ENCODE data around the gene FER. TPM values are rescaled to one million over a fixed set of nuclear protein-coding genes. Genes with fewer than 3 reads are reported as not detected.

Gene FER
- polyA plus RNA-seq, 1 donor from 2014 or later, result 8.5 TPM

DNA sequence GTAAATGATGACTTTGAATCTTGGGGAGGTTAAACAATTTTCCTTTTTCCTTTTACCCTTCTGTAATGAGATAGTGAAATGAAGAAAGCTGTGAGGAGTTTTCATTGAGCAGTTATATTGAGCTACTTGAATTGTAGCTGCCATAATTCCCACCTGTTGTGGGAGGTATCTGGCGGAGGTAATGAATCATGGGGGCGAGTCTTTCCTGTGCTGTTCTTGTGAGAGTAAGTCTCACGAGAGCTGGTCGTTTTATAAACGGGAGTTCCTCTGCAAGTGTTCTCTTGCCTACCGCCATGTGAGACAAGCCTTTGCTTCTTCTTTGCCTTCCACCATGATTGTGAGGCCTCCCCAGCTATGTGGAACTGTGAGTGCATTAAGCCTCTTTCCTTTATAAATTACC, 258.4 kb downstream of the FER start:
- Histone ChIP-seq H3K4me3 (ENCODE audit: low read length) (no peak overlapping the region), H3K9me3 (ENCODE audit: low read length) (no peaks in the 10 kb centered on the region), H3K9ac (ENCODE audit: low read length) (no peak overlapping the region), H3K36me3 (ENCODE audit: insufficient read depth, low read length) (no peaks in the 10 kb centered on the region), H4K20me1 (ENCODE audit: insufficient read depth) (no peaks in the 10 kb centered on the region), H3F3A (ENCODE audit: insufficient read depth, low read length, poor library complexity, severe bottlenecking) (no peaks in the 10 kb centered on the region), H3K4me2 (ENCODE audit: low read length) (no peak overlapping the region), H3K9me2 (ENCODE audit: insufficient read depth, low read length) (no peaks in the 10 kb centered on the region), H3K27me3 (ENCODE audit: insufficient read depth, low read depth, low read length) (no peaks in the 10 kb centered on the region), H3K27ac (ENCODE audit: low read length) (no peak overlapping the region), H3K79me2 (replicated peaks; ENCODE audit: insufficient read depth, low read length) (no peaks in the 10 kb centered on the region), H2AFZ (ENCODE audit: low read depth, low read length) (no peak overlapping the region)
- TF ChIP-seq, protein P1, sequence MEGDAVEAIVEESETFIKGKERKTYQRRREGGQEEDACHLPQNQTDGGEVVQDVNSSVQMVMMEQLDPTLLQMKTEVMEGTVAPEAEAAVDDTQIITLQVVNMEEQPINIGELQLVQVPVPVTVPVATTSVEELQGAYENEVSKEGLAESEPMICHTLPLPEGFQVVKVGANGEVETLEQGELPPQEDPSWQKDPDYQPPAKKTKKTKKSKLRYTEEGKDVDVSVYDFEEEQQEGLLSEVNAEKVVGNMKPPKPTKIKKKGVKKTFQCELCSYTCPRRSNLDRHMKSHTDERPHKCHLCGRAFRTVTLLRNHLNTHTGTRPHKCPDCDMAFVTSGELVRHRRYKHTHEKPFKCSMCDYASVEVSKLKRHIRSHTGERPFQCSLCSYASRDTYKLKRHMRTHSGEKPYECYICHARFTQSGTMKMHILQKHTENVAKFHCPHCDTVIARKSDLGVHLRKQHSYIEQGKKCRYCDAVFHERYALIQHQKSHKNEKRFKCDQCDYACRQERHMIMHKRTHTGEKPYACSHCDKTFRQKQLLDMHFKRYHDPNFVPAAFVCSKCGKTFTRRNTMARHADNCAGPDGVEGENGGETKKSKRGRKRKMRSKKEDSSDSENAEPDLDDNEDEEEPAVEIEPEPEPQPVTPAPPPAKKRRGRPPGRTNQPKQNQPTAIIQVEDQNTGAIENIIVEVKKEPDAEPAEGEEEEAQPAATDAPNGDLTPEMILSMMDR (IDR thresholded peaks at IDR 0.05; ENCODE audit: poor library complexity, severe bottlenecking), result no peak
- no peak for TF ChIP-seq TAF1 (IDR thresholded peaks at IDR 0.05; ENCODE audit: low read depth)
- TF ChIP-seq RAD21 (conservative IDR thresholded peaks at IDR 0.05), result no peak
- no peak for TF ChIP-seq SMC3 (conservative IDR thresholded peaks at IDR 0.05; ENCODE audit: poor library complexity)
- TF ChIP-seq EZH2 (IDR thresholded peaks at IDR 0.05; ENCODE audit: borderline replicate concordance, insufficient read depth, low read length, poor library complexity, severe bottlenecking), result no peak
- no peak for TF ChIP-seq POLR2AphosphoS5 (IDR thresholded peaks at IDR 0.05)
- TF ChIP-seq, protein P2, sequence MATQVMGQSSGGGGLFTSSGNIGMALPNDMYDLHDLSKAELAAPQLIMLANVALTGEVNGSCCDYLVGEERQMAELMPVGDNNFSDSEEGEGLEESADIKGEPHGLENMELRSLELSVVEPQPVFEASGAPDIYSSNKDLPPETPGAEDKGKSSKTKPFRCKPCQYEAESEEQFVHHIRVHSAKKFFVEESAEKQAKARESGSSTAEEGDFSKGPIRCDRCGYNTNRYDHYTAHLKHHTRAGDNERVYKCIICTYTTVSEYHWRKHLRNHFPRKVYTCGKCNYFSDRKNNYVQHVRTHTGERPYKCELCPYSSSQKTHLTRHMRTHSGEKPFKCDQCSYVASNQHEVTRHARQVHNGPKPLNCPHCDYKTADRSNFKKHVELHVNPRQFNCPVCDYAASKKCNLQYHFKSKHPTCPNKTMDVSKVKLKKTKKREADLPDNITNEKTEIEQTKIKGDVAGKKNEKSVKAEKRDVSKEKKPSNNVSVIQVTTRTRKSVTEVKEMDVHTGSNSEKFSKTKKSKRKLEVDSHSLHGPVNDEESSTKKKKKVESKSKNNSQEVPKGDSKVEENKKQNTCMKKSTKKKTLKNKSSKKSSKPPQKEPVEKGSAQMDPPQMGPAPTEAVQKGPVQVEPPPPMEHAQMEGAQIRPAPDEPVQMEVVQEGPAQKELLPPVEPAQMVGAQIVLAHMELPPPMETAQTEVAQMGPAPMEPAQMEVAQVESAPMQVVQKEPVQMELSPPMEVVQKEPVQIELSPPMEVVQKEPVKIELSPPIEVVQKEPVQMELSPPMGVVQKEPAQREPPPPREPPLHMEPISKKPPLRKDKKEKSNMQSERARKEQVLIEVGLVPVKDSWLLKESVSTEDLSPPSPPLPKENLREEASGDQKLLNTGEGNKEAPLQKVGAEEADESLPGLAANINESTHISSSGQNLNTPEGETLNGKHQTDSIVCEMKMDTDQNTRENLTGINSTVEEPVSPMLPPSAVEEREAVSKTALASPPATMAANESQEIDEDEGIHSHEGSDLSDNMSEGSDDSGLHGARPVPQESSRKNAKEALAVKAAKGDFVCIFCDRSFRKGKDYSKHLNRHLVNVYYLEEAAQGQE (IDR thresholded peaks at IDR 0.05; ENCODE audit: borderline replicate concordance), result no peak
- TF ChIP-seq EP300 (conservative IDR thresholded peaks at IDR 0.05; ENCODE audit: poor library complexity, severe bottlenecking), result no peak
- TF ChIP-seq MXI1 (conservative IDR thresholded peaks at IDR 0.05; ENCODE audit: poor library complexity, severe bottlenecking), result no peak

DNA sequence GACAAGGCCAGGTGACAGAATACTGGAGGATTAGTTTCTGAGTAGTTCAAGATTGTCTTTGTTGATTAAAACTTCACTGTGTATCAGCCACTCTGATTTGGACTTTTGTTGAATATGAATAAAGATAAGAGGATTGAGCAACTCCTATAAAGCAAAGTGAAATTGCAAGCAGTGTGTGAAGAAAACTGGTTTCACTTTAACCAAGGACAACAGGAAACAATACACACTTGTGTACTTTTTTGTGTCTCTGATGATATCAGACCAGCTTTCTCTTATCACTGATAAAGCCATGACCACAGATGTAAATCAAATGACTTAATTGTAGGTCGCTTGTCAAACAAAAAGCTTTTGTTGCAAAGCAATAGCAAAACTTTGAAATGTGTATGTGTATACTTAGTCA, 268.6 kb downstream of the FER start:
- Histone ChIP-seq H3K27ac (ENCODE audit: low read length) (no peak overlapping the region), H3K79me2 (replicated peaks; ENCODE audit: insufficient read depth, low read length) (no peaks in the 10 kb centered on the region), H2AFZ (ENCODE audit: low read depth, low read length) (no peak overlapping the region), H3K9me3 (ENCODE audit: low read length) (no peaks in the 10 kb centered on the region), H4K20me1 (ENCODE audit: insufficient read depth) (no peaks in the 10 kb centered on the region), H3K27me3 (ENCODE audit: insufficient read depth, low read depth, low read length) (no peaks in the 10 kb centered on the region), H3K9me2 (ENCODE audit: insufficient read depth, low read length) (no peaks in the 10 kb centered on the region), H3F3A (ENCODE audit: insufficient read depth, low read length, poor library complexity, severe bottlenecking) (no peaks in the 10 kb centered on the region), H3K9ac (ENCODE audit: low read length) (no peak overlapping the region), H3K36me3 (ENCODE audit: insufficient read depth, low read length) (no peaks in the 10 kb centered on the region), H3K4me2 (ENCODE audit: low read length) (no peak overlapping the region), H3K4me3 (ENCODE audit: low read length) (no peak overlapping the region)
- TF ChIP-seq EZH2 (IDR thresholded peaks at IDR 0.05; ENCODE audit: borderline replicate concordance, insufficient read depth, low read length, poor library complexity, severe bottlenecking) (no peak), POLR2AphosphoS5 (IDR thresholded peaks at IDR 0.05) (no peak), MXI1 (conservative IDR thresholded peaks at IDR 0.05; ENCODE audit: poor library complexity, severe bottlenecking) (no peak)

DNA sequence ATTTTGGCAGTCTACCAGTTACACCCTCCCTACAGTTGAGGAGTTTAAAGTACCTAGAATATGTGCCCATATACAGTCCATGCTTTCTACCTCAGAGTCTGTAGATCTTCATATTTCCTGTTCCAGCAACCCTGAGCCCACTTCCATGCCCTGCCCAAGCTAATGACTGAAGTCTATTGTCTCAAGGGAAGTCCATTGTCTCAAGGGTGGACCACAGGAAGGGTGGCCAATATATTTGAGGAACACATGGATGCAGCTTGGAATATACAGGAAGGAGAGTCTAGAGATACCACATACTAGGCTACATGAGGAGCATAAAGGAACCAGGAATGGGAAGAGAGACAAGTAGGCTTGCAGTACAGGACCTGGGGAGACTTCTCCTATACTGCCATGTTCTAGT, 274.4 kb downstream of the FER start:
- no peak overlapping the region for H2AFZ ChIP-seq (ENCODE audit: low read depth, low read length)
- H4K20me1 ChIP-seq (ENCODE audit: insufficient read depth), result no peaks in the 10 kb centered on the region
- no peak overlapping the region for H3K4me2 ChIP-seq (ENCODE audit: low read length)
- no peak overlapping the region for H3K27ac ChIP-seq (ENCODE audit: low read length)
- H3K9me3 ChIP-seq (ENCODE audit: low read length), result no peaks in the 10 kb centered on the region
- H3K27me3 ChIP-seq (ENCODE audit: insufficient read depth, low read depth, low read length), result no peaks in the 10 kb centered on the region
- no peak for TF ChIP-seq POLR2AphosphoS5 (IDR thresholded peaks at IDR 0.05)
- no peak for TF ChIP-seq RAD21 (conservative IDR thresholded peaks at IDR 0.05)
- TF ChIP-seq EP300 (conservative IDR thresholded peaks at IDR 0.05; ENCODE audit: poor library complexity, severe bottlenecking), result no peak
- no peak for TF ChIP-seq SMC3 (conservative IDR thresholded peaks at IDR 0.05; ENCODE audit: poor library complexity)
- no peak for TF ChIP-seq TAF1 (IDR thresholded peaks at IDR 0.05; ENCODE audit: low read depth)
- TF ChIP-seq EZH2 (IDR thresholded peaks at IDR 0.05; ENCODE audit: borderline replicate concordance, insufficient read depth, low read length, poor library complexity, severe bottlenecking), result no peak
- TF ChIP-seq, protein P2 (IDR thresholded peaks at IDR 0.05; ENCODE audit: borderline replicate concordance), result no peak
- TF ChIP-seq, protein P1 (IDR thresholded peaks at IDR 0.05; ENCODE audit: poor library complexity, severe bottlenecking), result no peak
- no peak for TF ChIP-seq MXI1 (conservative IDR thresholded peaks at IDR 0.05; ENCODE audit: poor library complexity, severe bottlenecking)
- no peaks in the 10 kb centered on the region for H3K36me3 ChIP-seq (ENCODE audit: insufficient read depth, low read length)
- no peak overlapping the region for H3K9ac ChIP-seq (ENCODE audit: low read length)
- no peaks in the 10 kb centered on the region for H3K79me2 ChIP-seq (replicated peaks; ENCODE audit: insufficient read depth, low read length)
- H3F3A ChIP-seq (ENCODE audit: insufficient read depth, low read length, poor library complexity, severe bottlenecking), result no peaks in the 10 kb centered on the region
- no peak overlapping the region for H3K4me3 ChIP-seq (ENCODE audit: low read length)
- no peaks in the 10 kb centered on the region for H3K9me2 ChIP-seq (ENCODE audit: insufficient read depth, low read length)
